Endodermal cell (in vitro differentiated cells): Measurements from ENCODE around the gene GHRH. TPM values are rescaled to one million over a fixed set of nuclear protein-coding genes. Genes with fewer than 3 reads are reported as not detected.

ENCODE experiments used
- DNase-seq: peaks from one replicate; pipeline ENCODE4 v3.0.0-alpha.2; 2017
- H3K27ac ChIP-seq: 2 replicates; pipeline ENCODE4 v1.5.1; 2013; ENCODE audit warnings: mild to moderate bottlenecking, low read depth, low read length, moderate library complexity
- H3K27me3 ChIP-seq: 2 replicates; pipeline ENCODE4 v1.6.1; 2013; ENCODE audit warnings: mild to moderate bottlenecking, low read length, moderate library complexity; ENCODE audit not compliant: insufficient read depth, control insufficient read depth, poor library complexity, severe bottlenecking
- H3K36me3 ChIP-seq: 2 replicates; pipeline ENCODE4 v1.7.0; 2013; ENCODE audit warnings: mild to moderate bottlenecking, low read length, moderate library complexity; ENCODE audit not compliant: control insufficient read depth, insufficient read depth
- H3K4me1 ChIP-seq: one replicate; pipeline ENCODE4 v1.7.0; 2013; ENCODE audit warnings: low read length; ENCODE audit not compliant: control insufficient read depth, insufficient read depth
- H3K4me3 ChIP-seq: 2 replicates; pipeline ENCODE4 v1.5.1; 2013; ENCODE audit warnings: mild to moderate bottlenecking, low read length, moderate library complexity
- H3K9ac ChIP-seq: 2 replicates; pipeline ENCODE4 v1.6.1; 2013; ENCODE audit warnings: mild to moderate bottlenecking, low read length, moderate library complexity; ENCODE audit not compliant: poor library complexity, severe bottlenecking; ENCODE audit errors: extremely low read depth
- H3K9me3 ChIP-seq: 2 replicates; pipeline ENCODE4 v1.6.1; 2013; ENCODE audit warnings: mild to moderate bottlenecking, low read length, moderate library complexity; ENCODE audit not compliant: control insufficient read depth
- H3K27ac Mint-ChIP-seq: 2 replicates; pipeline ENCODE4 v1.8.0; 2020; ENCODE audit warnings: mixed read lengths
- H3K27me3 Mint-ChIP-seq: 2 replicates; pipeline ENCODE4 v1.8.0; 2021; ENCODE audit warnings: mild to moderate bottlenecking, mixed read lengths; ENCODE audit not compliant: insufficient read depth
- H3K36me3 Mint-ChIP-seq: 2 replicates; pipeline ENCODE4 v1.8.0; 2020; ENCODE audit warnings: low read depth, mixed read lengths
- H3K4me1 Mint-ChIP-seq: 2 replicates; pipeline ENCODE4 v1.8.0; 2020; ENCODE audit warnings: mixed read lengths
- H3K4me3 Mint-ChIP-seq: 2 replicates; pipeline ENCODE4 v1.8.0; 2020; ENCODE audit warnings: mild to moderate bottlenecking, moderate library complexity, mixed read lengths
- H3K9me3 Mint-ChIP-seq: 2 replicates; pipeline ENCODE4 v1.8.0; 2020; ENCODE audit warnings: mild to moderate bottlenecking, mixed read lengths
- WGBS, 2 experiments: methylation state at CpG; one replicate each; pipeline versions ENCODE4 v1.1.5 to v1.1.7; 2013; ENCODE audit warnings: missing lambda C conversion rate in 2 of 2, mixed read lengths in 1 of 2; ENCODE audit not compliant: insufficient coverage in 1 of 2, insufficient read length in 1 of 2; 5-methylcytosine and 5-hydroxymethylcytosine counted together
- total RNA-seq, 2 donors: library from RNA; stranded (reverse); fragmentation: NEBNext Ultra II Directional in 1 of 2; extraction: Animal tissue kit (Norgen Biotek cat#: 25700) in 1 of 2; gene quantifications; 2 replicates in 1 of 2; 3 replicates in 1 of 2; pipeline ENCODE4 v1.2.1, GENCODE V29; 2021
- TF ChIP-seq, protein P1 (sequence below): fragments of 200-600 bp; sonication (generic); conservative IDR thresholded peaks from 2 replicates; pipeline ENCODE4 v1.5.0; 2021; ENCODE audit warnings: antibody characterized with exemption, mild to moderate bottlenecking

Gene GHRH
- total RNA-seq, 2 donors from 2014 or later, result not detected

DNA sequence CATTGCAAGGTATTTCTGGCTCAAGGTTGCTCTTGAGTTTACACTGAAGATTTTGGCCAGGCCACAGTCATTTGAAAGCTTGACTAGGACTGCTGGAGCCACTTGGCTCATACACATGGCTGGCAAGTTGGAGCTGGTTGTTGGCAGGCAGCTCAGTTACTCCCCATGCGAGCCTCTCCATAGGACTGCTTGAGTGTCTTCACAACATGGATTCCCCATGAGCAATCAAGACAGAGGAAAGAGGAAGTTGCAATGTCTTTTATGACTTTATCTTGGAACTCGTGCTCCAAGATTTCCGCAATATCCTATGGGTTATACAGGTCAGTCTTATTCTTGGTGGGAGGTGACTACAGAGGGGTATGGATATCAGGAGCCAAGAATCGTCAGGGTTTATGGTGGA is 26.5 kb upstream of the GHRH start:
- H3K9ac ChIP-seq, result no peak overlapping the region
- H3K27me3 ChIP-seq, result no peaks in the 10 kb centered on the region
- H3K4me3 ChIP-seq, result no peak overlapping the region
- no peak overlapping the region for H3K27ac Mint-ChIP-seq
- peaks cover 25% of the 10 kb centered on the region for H3K36me3 ChIP-seq
- H3K4me1 Mint-ChIP-seq, result peaks cover 4% of the 10 kb centered on the region
- H3K27ac ChIP-seq, result no peak overlapping the region
- H3K27me3 Mint-ChIP-seq, result peaks cover 12% of the 10 kb centered on the region
- TF ChIP-seq, protein P1, sequence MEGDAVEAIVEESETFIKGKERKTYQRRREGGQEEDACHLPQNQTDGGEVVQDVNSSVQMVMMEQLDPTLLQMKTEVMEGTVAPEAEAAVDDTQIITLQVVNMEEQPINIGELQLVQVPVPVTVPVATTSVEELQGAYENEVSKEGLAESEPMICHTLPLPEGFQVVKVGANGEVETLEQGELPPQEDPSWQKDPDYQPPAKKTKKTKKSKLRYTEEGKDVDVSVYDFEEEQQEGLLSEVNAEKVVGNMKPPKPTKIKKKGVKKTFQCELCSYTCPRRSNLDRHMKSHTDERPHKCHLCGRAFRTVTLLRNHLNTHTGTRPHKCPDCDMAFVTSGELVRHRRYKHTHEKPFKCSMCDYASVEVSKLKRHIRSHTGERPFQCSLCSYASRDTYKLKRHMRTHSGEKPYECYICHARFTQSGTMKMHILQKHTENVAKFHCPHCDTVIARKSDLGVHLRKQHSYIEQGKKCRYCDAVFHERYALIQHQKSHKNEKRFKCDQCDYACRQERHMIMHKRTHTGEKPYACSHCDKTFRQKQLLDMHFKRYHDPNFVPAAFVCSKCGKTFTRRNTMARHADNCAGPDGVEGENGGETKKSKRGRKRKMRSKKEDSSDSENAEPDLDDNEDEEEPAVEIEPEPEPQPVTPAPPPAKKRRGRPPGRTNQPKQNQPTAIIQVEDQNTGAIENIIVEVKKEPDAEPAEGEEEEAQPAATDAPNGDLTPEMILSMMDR, result no peak
- DNase-seq, result no peak
- peaks cover 17% of the 10 kb centered on the region for H3K9me3 ChIP-seq
- peaks cover 14% of the 10 kb centered on the region for H3K9me3 Mint-ChIP-seq
- peaks cover 22% of the 10 kb centered on the region for H3K36me3 Mint-ChIP-seq
- H3K4me3 Mint-ChIP-seq, result no peak overlapping the region
- H3K4me1 ChIP-seq, result peaks cover 8% of the 10 kb centered on the region
- WGBS, 2 experiments, result 92 to 100% methylated on average over 1 to 4 of the region's 4 CpGs

DNA sequence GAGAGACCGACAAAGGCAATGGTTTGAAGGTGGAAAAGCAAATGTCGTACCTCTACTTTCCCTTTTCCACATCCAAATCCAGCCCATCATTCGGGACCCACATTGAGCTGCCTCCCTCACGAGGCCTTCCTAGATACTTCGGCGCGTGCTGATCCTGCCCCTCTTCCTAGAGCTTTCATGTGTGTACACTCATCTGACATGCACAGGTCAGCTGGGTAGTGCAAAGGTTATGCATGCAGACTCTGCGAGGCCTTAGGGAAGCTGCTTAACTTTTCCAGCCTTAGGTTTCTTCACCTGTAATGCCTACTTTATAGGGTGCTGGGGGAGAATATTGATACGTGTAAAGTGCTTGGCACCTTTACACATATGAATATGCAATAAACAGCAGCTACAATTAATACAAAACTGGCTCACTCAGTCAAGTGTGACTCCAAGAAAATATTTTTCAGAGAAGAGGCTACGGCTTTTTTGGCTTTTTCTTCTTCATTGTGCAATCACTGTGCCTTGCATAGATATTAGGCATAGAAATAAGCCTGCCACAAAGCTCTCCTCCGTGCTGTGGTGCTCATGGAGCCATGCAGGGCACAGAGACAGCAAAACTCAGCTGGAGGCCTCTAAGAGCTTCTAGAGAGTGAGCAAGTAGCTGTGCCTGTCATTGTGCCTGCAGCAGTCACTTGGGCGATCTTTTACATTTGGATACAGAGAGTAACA is 24.2 kb upstream of the GHRH start:
- H3K36me3 Mint-ChIP-seq, result no peaks in the 10 kb centered on the region
- H3K9me3 Mint-ChIP-seq, result peaks cover 1% of the 10 kb centered on the region
- peaks cover 12% of the 10 kb centered on the region for H3K27me3 Mint-ChIP-seq
- Histone ChIP-seq H3K36me3 (peaks cover 2% of the 10 kb centered on the region), H3K27ac (no peak overlapping the region), H3K4me3 (no peak overlapping the region), H3K27me3 (no peaks in the 10 kb centered on the region), H3K4me1 (peaks cover 8% of the 10 kb centered on the region), H3K9me3 (no peaks in the 10 kb centered on the region), H3K9ac (no peak overlapping the region)
- 89 to 94% methylated on average over 8 to 11 of the region's 12 CpGs for WGBS, 2 experiments
- TF ChIP-seq, protein P1, result no peak
- no peak overlapping the region for H3K27ac Mint-ChIP-seq
- no peak overlapping the region for H3K4me3 Mint-ChIP-seq
- peaks cover 4% of the 10 kb centered on the region for H3K4me1 Mint-ChIP-seq
- DNase-seq, result no peak

DNA sequence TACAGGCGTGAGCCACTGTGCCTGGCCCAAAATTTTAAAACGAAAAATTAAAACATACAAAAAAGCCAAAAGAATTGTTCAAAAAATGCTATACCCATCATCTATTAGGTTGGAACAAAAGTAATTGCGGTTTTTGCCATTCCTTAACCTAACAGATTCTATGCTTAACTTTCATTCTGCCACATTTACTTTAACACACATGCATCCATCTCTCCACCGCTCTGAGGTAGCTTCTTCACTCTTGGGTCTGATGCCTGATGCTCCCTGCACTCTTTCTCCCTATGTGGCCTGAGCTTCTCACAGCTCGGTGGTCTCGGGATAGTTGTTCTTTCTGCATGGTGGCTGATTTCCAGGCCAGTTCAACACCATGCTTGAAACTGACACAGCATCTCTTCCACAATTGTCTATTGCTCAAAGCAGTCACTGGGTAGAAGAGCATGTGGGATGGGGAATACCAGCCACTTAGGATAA is 23.1 kb upstream of the GHRH start:
- H3K36me3 ChIP-seq, result no peaks in the 10 kb centered on the region
- H3K27me3 ChIP-seq, result no peaks in the 10 kb centered on the region
- Mint-ChIP-seq H3K36me3 (no peaks in the 10 kb centered on the region), H3K4me1 (peaks cover 4% of the 10 kb centered on the region), H3K9me3 (peaks cover 1% of the 10 kb centered on the region), H3K27ac (no peak overlapping the region), H3K4me3 (no peak overlapping the region), H3K27me3 (peaks cover 12% of the 10 kb centered on the region)
- TF ChIP-seq, protein P1, result no peak
- peaks cover 8% of the 10 kb centered on the region for H3K4me1 ChIP-seq
- H3K9ac ChIP-seq, result no peak overlapping the region
- WGBS, 2 experiments, result 94 to 97% methylated on average over 6 of the region's 6 CpGs
- DNase-seq, result no peak
- H3K4me3 ChIP-seq, result no peak overlapping the region
- no peaks in the 10 kb centered on the region for H3K9me3 ChIP-seq
- no peak overlapping the region for H3K27ac ChIP-seq
